Right lobe of liver (tissue), 6 donors: ENCODE measurements around the gene ZNF711. TPM values are rescaled to one million over a fixed set of nuclear protein-coding genes. Genes with fewer than 3 reads are reported as not detected.

Experiments used
- ATAC-seq, 4 donors: fragments of 200-7000 bp; cut with Tn5 transposase; one replicate each; pipeline ENCODE4 v1.9.1; 2020; ENCODE audit warnings: mild to moderate bottlenecking in 4 of 4, moderate library complexity in 4 of 4
- DNase-seq, 3 donors: peaks; one replicate each; pipeline ENCODE4 v3.0.0-alpha.2; 2020
- H3K27ac ChIP-seq, 3 donors: fragments of 200-600 bp; one replicate each; pipeline ENCODE4 v1.8.0; 2022
- H3K27me3 ChIP-seq, 2 donors: fragments of 200-600 bp; one replicate each; pipeline ENCODE4 v1.8.0; 2022
- H3K36me3 ChIP-seq, 4 donors: fragments of 200-600 bp; sonication (generic) in 1 of 4; one replicate each; pipeline versions ENCODE4 v1.5.1 to v1.8.0; 2017 to 2022; ENCODE audit warnings: control low read depth in 1 of 4
- H3K4me1 ChIP-seq, 4 donors: fragments of 200-600 bp; sonication (generic) in 1 of 4; one replicate each; pipeline versions ENCODE4 v1.5.1 to v1.8.0; 2017 to 2022; ENCODE audit warnings: control low read depth in 1 of 4
- H3K4me3 ChIP-seq, 3 donors: fragments of 200-600 bp; one replicate each; pipeline ENCODE4 v1.8.0; 2022
- H3K9me3 ChIP-seq, 4 donors: fragments of 200-600 bp; sonication (generic) in 1 of 4; one replicate each; pipeline versions ENCODE4 v1.5.1 to v1.8.0; 2017 to 2022; ENCODE audit warnings: control low read depth in 1 of 4
- CTCF ChIP-seq, 4 donors: fragments of 200-600 bp in 3 of 4; fragments of 450-650 bp in 1 of 4; IDR thresholded peaks; one replicate each; pipeline versions ENCODE4 v1.5.1 to v1.8.0; 2016 to 2022; ENCODE audit warnings: antibody characterized with exemption in 4 of 4, mild to moderate bottlenecking in 2 of 4
- POLR2A ChIP-seq: fragments of 450-650 bp; IDR thresholded peaks from one replicate; pipeline ENCODE4 v1.6.1; 2017; ENCODE audit warnings: antibody characterized with exemption, mild to moderate bottlenecking
- WGBS: methylation state at CpG from one replicate; pipeline ENCODE4 v1.1.6; 2018; ENCODE audit warnings: low coverage, low lambda C conversion rate; ENCODE audit not compliant: insufficient coverage; ENCODE audit errors: missing lambda C conversion rate; 5-methylcytosine and 5-hydroxymethylcytosine counted together
- intact Hi-C, 2 donors: fragments of 100-400 bp; cut with DNase I; formaldehyde crosslinking; loops; one replicate each; pipeline versions ENCODE4 v1.11.2 to v1.14.1; 2022
- long read RNA-seq: library from polyadenylated mRNA; unstranded; transcript quantifications from one replicate; pipeline ENCODE4 v2.0.0, GENCODE V29; 2019
- total RNA-seq, 6 experiments: library from RNA; depleted of rRNA in 2 of 6; stranded (reverse); fragments of >200 nt in 2 of 6; fragmentation: NEBNext Ultra II Directional in 3 of 6; extraction: Animal tissue kit (Norgen Biotek cat#: 25700) in 3 of 6; gene quantifications; one replicate each; pipeline versions ENCODE4 v1.1.0 to v1.2.4, GENCODE V29; 2016 to 2023
- donor health status: DM: no; HTN: yes; CAD: no.
- donor health status: DM: no; HTN: no; CAD: no.
- donor health status: DM: no; HTN: no; CAD: no.
- donor health status: DM: no; HTN: yes; CAD: no.
- donor health status: DM: no; HTN: yes; CAD: no.

Gene ZNF711
- under 1 TPM in 5 of 6 experiments, not detected in 1; 0.04 to 0.60 (median 0.32) TPM for total RNA-seq
- long read RNA-seq = 0 reads

- Histone ChIP-seq H3K27ac (no peak within 1 kb of the TSS), H3K27me3 (no peaks in the 10 kb centered on the region), H3K4me1 (no peaks in the 10 kb centered on the region), H3K9me3 (no peaks in the 10 kb centered on the region), H3K36me3 (no peaks in the 10 kb centered on the region), H3K4me3 (peak within 1 kb of the TSS; percentile 31 to 53 (median 31))
- intact Hi-C loops = no loop called here
- DNase-seq (peak in 2 of 3 donors; percentile 22 to 34), ATAC-seq (peak; percentile 51 to 62 (median 60))
- 35% methylated on average over 25 of the region's 65 CpGs for WGBS
- TF ChIP-seq POLR2A (no peak), CTCF (IDR thresholded peaks at IDR 0.05) (no peak)
These were observed at the start of gene ZNF711, which contains the start of gene SATL1 for GRCh38 chrX:85243761-85244449. Gene ZNF711, plus strand, starts transcription at chrX:85243991. Its CDS starts 3,582 bp downstream, at chrX:85247573. Gene SATL1, minus strand, starts transcription at chrX:85243779. Its CDS starts 134,811 bp downstream, at chrX:85108968.

- H3K4me3 ChIP-seq = no peak overlapping the region
- no peak for TF ChIP-seq POLR2A
- no peak for TF ChIP-seq CTCF (IDR thresholded peaks at IDR 0.05)
- no peaks in the 10 kb centered on the region for H3K36me3 ChIP-seq
- no peak for ATAC-seq
- H3K27ac ChIP-seq = no peak overlapping the region
- H3K4me1 ChIP-seq = no peaks in the 10 kb centered on the region
- no peaks in the 10 kb centered on the region for H3K27me3 ChIP-seq
- H3K9me3 ChIP-seq = no peaks in the 10 kb centered on the region
- intact Hi-C loops = no loop called here
- WGBS = 56% methylated on average over 1 of the region's 1 CpG
- no peak for DNase-seq
These were observed 47.5 kb upstream of the ZNF711 start for GRCh38 chrX:85196319-85196718.

GRCh38 chrX:85203461-85203970, 40.3 kb upstream of the ZNF711 start:
- Histone ChIP-seq H3K4me1 (no peaks in the 10 kb centered on the region), H3K27me3 (no peaks in the 10 kb centered on the region), H3K36me3 (no peaks in the 10 kb centered on the region), H3K4me3 (no peak overlapping the region), H3K27ac (no peak overlapping the region), H3K9me3 (no peaks in the 10 kb centered on the region)
- WGBS = 87% methylated on average over 3 of the region's 8 CpGs
- ATAC-seq (no peak), DNase-seq (no peak)
- TF ChIP-seq CTCF (IDR thresholded peaks at IDR 0.05) = no peak
- no peak for TF ChIP-seq POLR2A
- intact Hi-C loops = no loop called here

- TF ChIP-seq POLR2A (no peak), CTCF (IDR thresholded peaks at IDR 0.05) (no peak)
- ATAC-seq (no peak), DNase-seq (no peak)
- no peak overlapping the region for H3K4me3 ChIP-seq
- no peak overlapping the region for H3K27ac ChIP-seq
- no peaks in the 10 kb centered on the region for H3K36me3 ChIP-seq
- no peaks in the 10 kb centered on the region for H3K27me3 ChIP-seq
- H3K4me1 ChIP-seq = no peaks in the 10 kb centered on the region
- WGBS = 52% methylated on average over 3 of the region's 3 CpGs
- intact Hi-C loops = no loop called here
- H3K9me3 ChIP-seq = no peaks in the 10 kb centered on the region
These were observed 29.8 kb upstream of the ZNF711 start for GRCh38 chrX:85213792-85214530.
